H1 (cell line): ENCODE results near the gene LYPD6B. TPM values are rescaled to one million over a fixed set of nuclear protein-coding genes. Genes with fewer than 3 reads are reported as not detected.
A peak's percentile ranks its signal among the peaks of the same experiment; 100 is the strongest.

Experiments
- BRCA1 ChIP-seq: IDR thresholded peaks from 2 replicates; pipeline ENCODE4 v1.6.1; 2012; ENCODE audit warnings: low read depth, low read length, improper control_type of control experiment
- CHD7 ChIP-seq: fragments of 300-600 bp; sonication (generic); IDR thresholded peaks from 2 replicates; pipeline ENCODE4 v1.7.1; 2012; ENCODE audit warnings: low read length, moderate library complexity, mild to moderate bottlenecking, inconsistent platforms; ENCODE audit not compliant: insufficient replicate concordance
- E2F6 ChIP-seq: IDR thresholded peaks from 2 replicates; pipeline ENCODE4 v1.6.1; 2012; ENCODE audit warnings: inconsistent platforms
- HDAC6 ChIP-seq: IDR thresholded peaks from one replicate; pipeline ENCODE4 v1.7.1; 2012; ENCODE audit warnings: low read depth, mild to moderate bottlenecking, inconsistent platforms, low read length, moderate library complexity
- NANOG ChIP-seq: IDR thresholded peaks from 2 replicates; pipeline ENCODE4 v1.6.1; 2011; ENCODE audit warnings: low read length, low read depth, mild to moderate bottlenecking, inconsistent platforms; ENCODE audit not compliant: insufficient read depth, poor library complexity, severe bottlenecking
- RXRA ChIP-seq: IDR thresholded peaks from 2 replicates; pipeline ENCODE4 v1.6.1; 2011; ENCODE audit warnings: low read depth, mild to moderate bottlenecking, low read length, moderate library complexity; ENCODE audit not compliant: insufficient read depth
- TCF12 ChIP-seq: IDR thresholded peaks from 2 replicates; pipeline ENCODE4 v1.6.1; 2011; ENCODE audit warnings: low read depth, mild to moderate bottlenecking, low read length
- YY1 ChIP-seq: IDR thresholded peaks from 2 replicates; pipeline ENCODE4 v1.6.1; 2011; ENCODE audit warnings: low read depth, mild to moderate bottlenecking, low read length
- polyA plus RNA-seq, 7 experiments: library from polyadenylated mRNA; depleted of rRNA in 3 of 7; stranded (reverse) in 5 of 7; unstranded in 2 of 7; fragments of >200 nt in 5 of 7; fragments of 200-250 nt in 2 of 7; gene quantifications; 1 replicate in 5 of 7; 2 replicates in 1 of 7; 4 replicates in 1 of 7; pipeline versions ENCODE4 v1.2.1 to v1.2.3, GENCODE V29; 2011 to 2013; ENCODE audit warnings: missing spikeins in 2 of 7, mixed read lengths in 2 of 7
- total RNA-seq: library from RNA; stranded (reverse); fragmentation: NEBNext Ultra II Directional; extraction: Animal tissue kit (Norgen Biotek cat#: 25700); gene quantifications from 2 replicates; pipeline ENCODE4 v1.2.1, GENCODE V29; 2021

The LYPD6B gene
- total and polyA plus RNA-seq, 2 of the 8 experiments (the other 6 are each of a cell fraction or from before 2014, with no cell fraction given), result 2.2 to 3.5 TPM

- TF ChIP-seq CHD7 (no peak), NANOG (no peak), E2F6 (peak; percentile 72), HDAC6 (no peak), YY1 (no peak), TCF12 (0 out of 2 replicates have a peak, but pooled peaks have one; percentile 47), BRCA1 (no peak), RXRA (no peak)
Observed at GRCh38 chr2:149038442-149039212, at the start of gene LYPD6B (continued).
